Measurements from ENCODE around the gene USF2.
"Not testable (repeated sequence)": the region's sequence is repeated elsewhere in the genome, so short reads cannot be mapped to it uniquely, and the experiment has no call there.

Gene USF2

GRCh38 chr19:35286101-35286500, 17.3 kb downstream of the USF2 start:
- not testable (repeated sequence) for H3K36me3 ChIP-seq (ENCODE audit: control insufficient read depth in 1 of 2, insufficient read depth in 2 of 2, low read length in 2 of 2); H3K9ac ChIP-seq (ENCODE audit: low read depth in 1 of 2, low read length in 2 of 2); H3K9me3 ChIP-seq (ENCODE audit: control insufficient read depth in 1 of 2, low read length in 2 of 2); H3K27ac ChIP-seq (ENCODE audit: low read depth, low read length); H3K4me3 ChIP-seq (ENCODE audit: low read depth in 1 of 2, low read length in 2 of 2); H3K27me3 ChIP-seq (ENCODE audit: control insufficient read depth in 1 of 2, insufficient read depth in 2 of 2, low read length in 2 of 2)
- peaks cover 0 to 10% of the 10 kb centered on the region in 2 donors for H3K4me1 ChIP-seq (ENCODE audit: control insufficient read depth in 1 of 2, insufficient read depth in 2 of 2, low read length in 2 of 2)

- Histone ChIP-seq H3K9ac (ENCODE audit: low read depth in 1 of 2, low read length in 2 of 2) (no peak overlapping the region), H3K27ac (ENCODE audit: low read depth, low read length) (no peak overlapping the region), H3K27me3 (ENCODE audit: control insufficient read depth in 1 of 2, insufficient read depth in 2 of 2, low read length in 2 of 2) (peaks cover 0 to 3% of the 10 kb centered on the region in 2 donors), H3K36me3 (ENCODE audit: control insufficient read depth in 1 of 2, insufficient read depth in 2 of 2, low read length in 2 of 2) (no peaks in the 10 kb centered on the region), H3K9me3 (ENCODE audit: control insufficient read depth in 1 of 2, low read length in 2 of 2) (no peaks in the 10 kb centered on the region), H3K4me1 (ENCODE audit: control insufficient read depth in 1 of 2, insufficient read depth in 2 of 2, low read length in 2 of 2) (no peaks in the 10 kb centered on the region), H3K4me3 (ENCODE audit: low read depth in 1 of 2, low read length in 2 of 2) (no peak overlapping the region)
These were observed 19.0 kb downstream of the USF2 start for GRCh38 chr19:35287713-35288112.

GRCh38 chr19:35288331-35288730, 19.6 kb downstream of the USF2 start:
- Histone ChIP-seq H3K4me3 (ENCODE audit: low read depth in 1 of 2, low read length in 2 of 2) (no peak overlapping the region), H3K9me3 (ENCODE audit: control insufficient read depth in 1 of 2, low read length in 2 of 2) (no peaks in the 10 kb centered on the region), H3K4me1 (ENCODE audit: control insufficient read depth in 1 of 2, insufficient read depth in 2 of 2, low read length in 2 of 2) (no peaks in the 10 kb centered on the region), H3K27me3 (ENCODE audit: control insufficient read depth in 1 of 2, insufficient read depth in 2 of 2, low read length in 2 of 2) (peaks cover 0 to 2% of the 10 kb centered on the region in 2 donors), H3K9ac (ENCODE audit: low read depth in 1 of 2, low read length in 2 of 2) (no peak overlapping the region), H3K36me3 (ENCODE audit: control insufficient read depth in 1 of 2, insufficient read depth in 2 of 2, low read length in 2 of 2) (no peaks in the 10 kb centered on the region), H3K27ac (ENCODE audit: low read depth, low read length) (no peak overlapping the region)

GRCh38 chr19:35288906-35289305, 20.1 kb downstream of the USF2 start:
- H3K36me3 ChIP-seq (ENCODE audit: control insufficient read depth in 1 of 2, insufficient read depth in 2 of 2, low read length in 2 of 2): no peaks in the 10 kb centered on the region
- H3K9ac ChIP-seq (ENCODE audit: low read depth in 1 of 2, low read length in 2 of 2): no peak overlapping the region
- H3K27ac ChIP-seq (ENCODE audit: low read depth, low read length): no peak overlapping the region
- H3K9me3 ChIP-seq (ENCODE audit: control insufficient read depth in 1 of 2, low read length in 2 of 2): no peaks in the 10 kb centered on the region
- H3K4me1 ChIP-seq (ENCODE audit: control insufficient read depth in 1 of 2, insufficient read depth in 2 of 2, low read length in 2 of 2): no peaks in the 10 kb centered on the region
- no peaks in the 10 kb centered on the region for H3K27me3 ChIP-seq (ENCODE audit: control insufficient read depth in 1 of 2, insufficient read depth in 2 of 2, low read length in 2 of 2)
- no peak overlapping the region for H3K4me3 ChIP-seq (ENCODE audit: low read depth in 1 of 2, low read length in 2 of 2)

- Histone ChIP-seq H3K4me3 (ENCODE audit: low read depth in 1 of 2, low read length in 2 of 2) (no peak overlapping the region), H3K9ac (ENCODE audit: low read depth in 1 of 2, low read length in 2 of 2) (no peak overlapping the region), H3K36me3 (ENCODE audit: control insufficient read depth in 1 of 2, insufficient read depth in 2 of 2, low read length in 2 of 2) (no peaks in the 10 kb centered on the region), H3K27me3 (ENCODE audit: control insufficient read depth in 1 of 2, insufficient read depth in 2 of 2, low read length in 2 of 2) (no peaks in the 10 kb centered on the region), H3K27ac (ENCODE audit: low read depth, low read length) (no peak overlapping the region), H3K9me3 (ENCODE audit: control insufficient read depth in 1 of 2, low read length in 2 of 2) (no peaks in the 10 kb centered on the region), H3K4me1 (ENCODE audit: control insufficient read depth in 1 of 2, insufficient read depth in 2 of 2, low read length in 2 of 2) (no peaks in the 10 kb centered on the region)
These were observed 21.8 kb downstream of the USF2 start for GRCh38 chr19:35290381-35291127.

GRCh38 chr19:35291259-35291658, 22.5 kb downstream of the USF2 start:
- Histone ChIP-seq H3K27me3 (ENCODE audit: control insufficient read depth in 1 of 2, insufficient read depth in 2 of 2, low read length in 2 of 2) (no peaks in the 10 kb centered on the region), H3K9ac (ENCODE audit: low read depth in 1 of 2, low read length in 2 of 2) (no peak overlapping the region), H3K4me1 (ENCODE audit: control insufficient read depth in 1 of 2, insufficient read depth in 2 of 2, low read length in 2 of 2) (no peaks in the 10 kb centered on the region)

GRCh38 chr19:35291916-35292315, 23.2 kb downstream of the USF2 start, which contains the start of gene MAG:
Gene MAG, plus strand, starts transcription at chr19:35292161. Its CDS starts 3,248 bp downstream, at chr19:35295409.
- no peaks in the 10 kb centered on the region for H3K27me3 ChIP-seq (ENCODE audit: control insufficient read depth in 1 of 2, insufficient read depth in 2 of 2, low read length in 2 of 2)
- no peaks in the 10 kb centered on the region for H3K9me3 ChIP-seq (ENCODE audit: control insufficient read depth in 1 of 2, low read length in 2 of 2)
- H3K9ac ChIP-seq (ENCODE audit: low read depth in 1 of 2, low read length in 2 of 2): no peak within 1 kb of the TSS
- H3K27ac ChIP-seq (ENCODE audit: low read depth, low read length): no peak within 1 kb of the TSS
- H3K4me3 ChIP-seq (ENCODE audit: low read depth in 1 of 2, low read length in 2 of 2): no peak within 1 kb of the TSS
- no peaks in the 10 kb centered on the region for H3K4me1 ChIP-seq (ENCODE audit: control insufficient read depth in 1 of 2, insufficient read depth in 2 of 2, low read length in 2 of 2)
- no peaks in the 10 kb centered on the region for H3K36me3 ChIP-seq (ENCODE audit: control insufficient read depth in 1 of 2, insufficient read depth in 2 of 2, low read length in 2 of 2)

More at GRCh38 chr19:35291259-35291658, 22.5 kb downstream of the USF2 start:
- Histone ChIP-seq H3K4me3 (ENCODE audit: low read depth in 1 of 2, low read length in 2 of 2) (no peak overlapping the region), H3K36me3 (ENCODE audit: control insufficient read depth in 1 of 2, insufficient read depth in 2 of 2, low read length in 2 of 2) (no peaks in the 10 kb centered on the region), H3K27ac (ENCODE audit: low read depth, low read length) (no peak overlapping the region), H3K9me3 (ENCODE audit: control insufficient read depth in 1 of 2, low read length in 2 of 2) (no peaks in the 10 kb centered on the region)

GRCh38 chr19:35292421-35293362, 23.9 kb downstream of the USF2 start:
- Histone ChIP-seq H3K36me3 (ENCODE audit: control insufficient read depth in 1 of 2, insufficient read depth in 2 of 2, low read length in 2 of 2) (no peaks in the 10 kb centered on the region), H3K4me1 (ENCODE audit: control insufficient read depth in 1 of 2, insufficient read depth in 2 of 2, low read length in 2 of 2) (no peaks in the 10 kb centered on the region), H3K9me3 (ENCODE audit: control insufficient read depth in 1 of 2, low read length in 2 of 2) (no peaks in the 10 kb centered on the region), H3K27ac (ENCODE audit: low read depth, low read length) (no peak overlapping the region), H3K4me3 (ENCODE audit: low read depth in 1 of 2, low read length in 2 of 2) (no peak overlapping the region), H3K9ac (ENCODE audit: low read depth in 1 of 2, low read length in 2 of 2) (no peak overlapping the region), H3K27me3 (ENCODE audit: control insufficient read depth in 1 of 2, insufficient read depth in 2 of 2, low read length in 2 of 2) (no peaks in the 10 kb centered on the region)

- H3K27ac ChIP-seq (ENCODE audit: low read depth, low read length): no peak overlapping the region
- H3K4me1 ChIP-seq (ENCODE audit: control insufficient read depth in 1 of 2, insufficient read depth in 2 of 2, low read length in 2 of 2): no peaks in the 10 kb centered on the region
- H3K27me3 ChIP-seq (ENCODE audit: control insufficient read depth in 1 of 2, insufficient read depth in 2 of 2, low read length in 2 of 2): no peaks in the 10 kb centered on the region
- no peaks in the 10 kb centered on the region for H3K36me3 ChIP-seq (ENCODE audit: control insufficient read depth in 1 of 2, insufficient read depth in 2 of 2, low read length in 2 of 2)
- H3K9me3 ChIP-seq (ENCODE audit: control insufficient read depth in 1 of 2, low read length in 2 of 2): no peaks in the 10 kb centered on the region
- no peak overlapping the region for H3K9ac ChIP-seq (ENCODE audit: low read depth in 1 of 2, low read length in 2 of 2)
- no peak overlapping the region for H3K4me3 ChIP-seq (ENCODE audit: low read depth in 1 of 2, low read length in 2 of 2)
These were observed 24.6 kb downstream of the USF2 start for GRCh38 chr19:35293363-35293739.

- H3K4me1 ChIP-seq (ENCODE audit: control insufficient read depth in 1 of 2, insufficient read depth in 2 of 2, low read length in 2 of 2): no peaks in the 10 kb centered on the region
- H3K9ac ChIP-seq (ENCODE audit: low read depth in 1 of 2, low read length in 2 of 2): no peak overlapping the region
- no peaks in the 10 kb centered on the region for H3K36me3 ChIP-seq (ENCODE audit: control insufficient read depth in 1 of 2, insufficient read depth in 2 of 2, low read length in 2 of 2)
- H3K9me3 ChIP-seq (ENCODE audit: control insufficient read depth in 1 of 2, low read length in 2 of 2): no peaks in the 10 kb centered on the region
- no peak overlapping the region for H3K4me3 ChIP-seq (ENCODE audit: low read depth in 1 of 2, low read length in 2 of 2)
- no peak overlapping the region for H3K27ac ChIP-seq (ENCODE audit: low read depth, low read length)
- H3K27me3 ChIP-seq (ENCODE audit: control insufficient read depth in 1 of 2, insufficient read depth in 2 of 2, low read length in 2 of 2): no peaks in the 10 kb centered on the region
These were observed 25.0 kb downstream of the USF2 start for GRCh38 chr19:35293808-35294207.

All from duodenal mucosa (tissue), 2 donors.